Calu3 (cell line): ENCODE results near the gene F2RL3. TPM values are rescaled to one million over a fixed set of nuclear protein-coding genes. Genes with fewer than 3 reads are reported as not detected.

Experiments
- BruUV-seq: library from RNA; stranded (reverse); fragments of 400-500 nt; replicated peaks from 2 replicates; lab custom pipeline; 2021; lab: Mats Ljungman, UMichigan
- CTCF ChIA-PET: fragments of 300-600 bp; sonication (Branson Sonifier 250); formaldehyde crosslinking; loops from one replicate; lab custom pipeline; 2022; ENCODE audit warnings: antibody characterized with exemption; lab: Charles Lee
- DNase-seq: peaks from one replicate; pipeline ENCODE4 v3.0.0; 2022
- H3K27ac Mint-ChIP-seq: one replicate; pipeline ENCODE4 v1.8.0; 2022; ENCODE audit warnings: mixed read lengths; ENCODE audit not compliant: unreplicated experiment
- H3K27me3 Mint-ChIP-seq: one replicate; pipeline ENCODE4 v1.8.0; 2022; ENCODE audit warnings: mixed read lengths; ENCODE audit not compliant: unreplicated experiment
- H3K36me3 Mint-ChIP-seq: one replicate; pipeline ENCODE4 v1.8.0; 2022; ENCODE audit warnings: mild to moderate bottlenecking, moderate library complexity, mixed read lengths; ENCODE audit not compliant: insufficient read depth, unreplicated experiment
- H3K4me1 Mint-ChIP-seq: one replicate; pipeline ENCODE4 v1.8.0; 2022; ENCODE audit warnings: mild to moderate bottlenecking, low read depth, mixed read lengths; ENCODE audit not compliant: unreplicated experiment
- H3K4me3 Mint-ChIP-seq: one replicate; pipeline ENCODE4 v1.8.0; 2022; ENCODE audit warnings: mild to moderate bottlenecking, low read depth, moderate library complexity, mixed read lengths; ENCODE audit not compliant: unreplicated experiment
- H3K9me3 Mint-ChIP-seq: one replicate; pipeline ENCODE4 v1.8.0; 2022; ENCODE audit warnings: low read depth, mixed read lengths; ENCODE audit not compliant: unreplicated experiment
- CTCF ChIP-seq: fragments of 200-600 bp; IDR thresholded peaks from one replicate; pipeline ENCODE4 v1.8.0; 2022; ENCODE audit warnings: antibody characterized with exemption; ENCODE audit not compliant: unreplicated experiment
- intact Hi-C: fragments of 100-400 bp; cut with micrococcal nuclease; formaldehyde crosslinking; loops from one replicate; pipeline ENCODE4 v1.10.0; 2022; ENCODE audit not compliant: unreplicated experiment
- total RNA-seq: library from RNA; stranded (reverse); gene quantifications from 2 replicates; pipeline ENCODE4 v1.2.3, GENCODE V29; 2022

Gene F2RL3
- total RNA-seq, 1 experiment from 2014 or later, result not detected

GRCh38 chr19:16898361-16899015, 9.7 kb downstream of the F2RL3 start:
- no peak for TF ChIP-seq CTCF
- Mint-ChIP-seq H3K4me1 (no peaks in the 10 kb centered on the region), H3K27me3 (peaks cover 11% of the 10 kb centered on the region), H3K4me3 (peak overlapping the region; percentile 50), H3K9me3 (no peaks in the 10 kb centered on the region), H3K36me3 (peaks cover 13% of the 10 kb centered on the region), H3K27ac (no peak overlapping the region)
- DNase-seq, result no peak
- intact Hi-C loops, result loop anchor here (10.0 kb wide), 1 partner anchor 184 kb away; the partner anchor contains the start of gene NWD1
- no TSS peak for BruUV-seq
- CTCF ChIA-PET, result no interaction called here

GRCh38 chr19:16899566-16900075, 10.8 kb downstream of the F2RL3 start:
- Mint-ChIP-seq H3K9me3 (no peaks in the 10 kb centered on the region), H3K27ac (no peak overlapping the region), H3K36me3 (peaks cover 13% of the 10 kb centered on the region), H3K4me1 (no peaks in the 10 kb centered on the region), H3K27me3 (peaks cover 11% of the 10 kb centered on the region), H3K4me3 (no peak overlapping the region)
- DNase-seq, result peak; percentile 44
- TF ChIP-seq CTCF, result peak; percentile 40
- BruUV-seq, result no TSS peak
- intact Hi-C loops, result loop anchor here (2.0 to 10.0 kb wide), 2 partner anchors 121 to 185 kb away; partner anchors contain the start of gene NWD1
- CTCF ChIA-PET, result no interaction called here

- CTCF ChIA-PET, result no interaction called here
Measured at GRCh38 chr19:16901491-16902175, 12.8 kb downstream of the F2RL3 start.

GRCh38 chr19:16902545-16902944, 13.7 kb downstream of the F2RL3 start:
- Mint-ChIP-seq H3K36me3 (peaks cover 13% of the 10 kb centered on the region), H3K4me3 (no peak overlapping the region), H3K9me3 (no peaks in the 10 kb centered on the region), H3K27me3 (no peaks in the 10 kb centered on the region), H3K4me1 (no peaks in the 10 kb centered on the region), H3K27ac (no peak overlapping the region)
- no TSS peak for BruUV-seq
- CTCF ChIA-PET, result no interaction called here
- intact Hi-C loops, result no loop called here
- no peak for DNase-seq
- TF ChIP-seq CTCF, result no peak

More at GRCh38 chr19:16901491-16902175, 12.8 kb downstream of the F2RL3 start:
- DNase-seq, result no peak
- no peaks in the 10 kb centered on the region for H3K4me1 Mint-ChIP-seq
- peaks cover 13% of the 10 kb centered on the region for H3K36me3 Mint-ChIP-seq
- H3K27ac Mint-ChIP-seq, result no peak overlapping the region
- no peak overlapping the region for H3K4me3 Mint-ChIP-seq
- no peaks in the 10 kb centered on the region for H3K27me3 Mint-ChIP-seq
- intact Hi-C loops, result loop anchor here (2.0 kb wide), 1 partner anchor 123 kb away; no protein-coding TSS in a partner anchor
- H3K9me3 Mint-ChIP-seq, result no peaks in the 10 kb centered on the region
- TF ChIP-seq CTCF, result no peak
- BruUV-seq, result no TSS peak
